Mucosa of descending colon (tissue), 3 donors: ENCODE measurements around the gene TRIM37. TPM values are rescaled to one million over a fixed set of nuclear protein-coding genes. Genes with fewer than 3 reads are reported as not detected.
A peak's percentile ranks its signal among the peaks of the same experiment; 100 is the strongest.
"Not testable (repeated sequence)": the region's sequence is repeated elsewhere in the genome, so short reads cannot be mapped to it uniquely, and the experiment has no call there.

ENCODE experiments used
- ATAC-seq: fragments of 200-7000 bp; cut with Tn5 transposase; one replicate; pipeline ENCODE4 v1.9.1; 2020; ENCODE audit warnings: mild to moderate bottlenecking, moderate library complexity
- DNase-seq, 3 donors: peaks; one replicate each; pipeline ENCODE4 v3.0.0-alpha.2; 2020
- H3K36me3 ChIP-seq: fragments of 200-600 bp; one replicate; pipeline ENCODE4 v1.8.0; 2021; ENCODE audit warnings: low read depth, mild to moderate bottlenecking
- H3K4me1 ChIP-seq: fragments of 200-600 bp; one replicate; pipeline ENCODE4 v1.8.0; 2021; ENCODE audit warnings: low read depth, mild to moderate bottlenecking
- H3K4me3 ChIP-seq: fragments of 200-600 bp; one replicate; pipeline ENCODE4 v1.8.0; 2021; ENCODE audit warnings: mild to moderate bottlenecking
- H3K9me3 ChIP-seq: fragments of 200-600 bp; one replicate; pipeline ENCODE4 v1.8.0; 2021; ENCODE audit warnings: mild to moderate bottlenecking
- intact Hi-C, 2 donors: fragments of 100-400 bp; cut with DNase I in 1 of 2; cut with micrococcal nuclease in 1 of 2; formaldehyde crosslinking; loops; one replicate each; pipeline versions ENCODE4 v1.11.0 to v1.11.1; 2022; cut with DNase I, micrococcal nuclease
- total RNA-seq, 3 donors: library from RNA; stranded (reverse); fragmentation: NEBNext Ultra II Directional in 2 of 3; extraction: Animal tissue kit (Norgen Biotek cat#: 25700) in 2 of 3; gene quantifications; one replicate each; pipeline versions ENCODE4 v1.2.1 to v1.2.4, GENCODE V29; 2021 to 2023
- TF ChIP-seq, protein P1 (sequence below): fragments of 200-600 bp; IDR thresholded peaks from one replicate; pipeline ENCODE4 v1.8.0; 2022; ENCODE audit warnings: antibody characterized with exemption, mild to moderate bottlenecking
- donor health status: DM: no; HTN: no; CAD: no; lungs with moderate emphysema.
- donor health status: DM: no; HTN: no; CAD: no.
- donor health status: DM: no; HTN: yes; CAD: no.

The TRIM37 gene
- total RNA-seq, 3 donors from 2014 or later = 11.4 to 24.6 (median 14.5) TPM

DNA sequence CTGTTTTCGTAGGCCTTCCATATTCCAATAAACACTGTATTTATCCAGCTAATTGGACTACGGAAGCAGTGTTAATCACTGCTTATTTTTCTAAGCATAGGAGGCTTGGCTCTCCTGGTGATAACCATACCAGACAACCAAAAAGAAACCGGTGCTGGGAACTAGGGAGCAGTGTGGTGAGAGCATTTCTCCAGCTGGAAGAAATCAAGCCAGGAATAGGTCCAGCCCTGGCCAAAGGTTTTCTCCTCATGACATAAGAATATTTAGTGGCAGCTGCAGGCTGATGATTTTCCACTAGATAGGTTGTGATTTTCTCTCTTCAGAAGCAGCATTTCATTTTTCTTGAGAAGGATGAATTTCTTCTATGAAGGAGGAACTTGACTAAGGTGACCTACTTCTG, 141.5 kb downstream of the TRIM37 start:
- H3K4me1 ChIP-seq = no peaks in the 10 kb centered on the region
- no peak for DNase-seq
- ATAC-seq = no peak
- TF ChIP-seq, protein P1, sequence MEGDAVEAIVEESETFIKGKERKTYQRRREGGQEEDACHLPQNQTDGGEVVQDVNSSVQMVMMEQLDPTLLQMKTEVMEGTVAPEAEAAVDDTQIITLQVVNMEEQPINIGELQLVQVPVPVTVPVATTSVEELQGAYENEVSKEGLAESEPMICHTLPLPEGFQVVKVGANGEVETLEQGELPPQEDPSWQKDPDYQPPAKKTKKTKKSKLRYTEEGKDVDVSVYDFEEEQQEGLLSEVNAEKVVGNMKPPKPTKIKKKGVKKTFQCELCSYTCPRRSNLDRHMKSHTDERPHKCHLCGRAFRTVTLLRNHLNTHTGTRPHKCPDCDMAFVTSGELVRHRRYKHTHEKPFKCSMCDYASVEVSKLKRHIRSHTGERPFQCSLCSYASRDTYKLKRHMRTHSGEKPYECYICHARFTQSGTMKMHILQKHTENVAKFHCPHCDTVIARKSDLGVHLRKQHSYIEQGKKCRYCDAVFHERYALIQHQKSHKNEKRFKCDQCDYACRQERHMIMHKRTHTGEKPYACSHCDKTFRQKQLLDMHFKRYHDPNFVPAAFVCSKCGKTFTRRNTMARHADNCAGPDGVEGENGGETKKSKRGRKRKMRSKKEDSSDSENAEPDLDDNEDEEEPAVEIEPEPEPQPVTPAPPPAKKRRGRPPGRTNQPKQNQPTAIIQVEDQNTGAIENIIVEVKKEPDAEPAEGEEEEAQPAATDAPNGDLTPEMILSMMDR = no peak
- H3K36me3 ChIP-seq = no peaks in the 10 kb centered on the region
- intact Hi-C loops = no loop called here
- no peak overlapping the region for H3K4me3 ChIP-seq
- no peaks in the 10 kb centered on the region for H3K9me3 ChIP-seq

DNA sequence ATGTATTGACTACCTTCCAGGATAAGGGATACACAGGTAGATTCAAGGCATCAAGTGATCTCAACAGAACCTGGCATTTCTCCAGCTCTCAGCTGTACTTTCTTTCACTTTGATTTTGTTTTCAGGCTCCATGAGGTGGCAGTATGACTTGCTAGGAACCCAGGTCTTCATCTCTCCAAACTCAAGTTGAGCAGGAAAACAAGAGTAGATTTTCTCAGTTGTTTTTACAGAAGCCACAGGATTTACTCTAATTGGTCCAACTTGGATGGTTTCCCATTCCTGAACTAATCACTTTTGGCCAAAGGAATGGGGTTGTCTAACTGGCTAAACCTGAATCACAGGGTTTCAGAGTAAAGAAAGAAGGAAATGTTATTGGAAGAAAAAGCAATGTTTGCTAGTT, 146.6 kb downstream of the TRIM37 start:
- DNase-seq (peak in 1 of 3 donors; percentile 13), ATAC-seq (peak; percentile 25)
- TF ChIP-seq, protein P1 = no peak
- no peaks in the 10 kb centered on the region for H3K36me3 ChIP-seq
- H3K9me3 ChIP-seq = no peaks in the 10 kb centered on the region
- no peak overlapping the region for H3K4me3 ChIP-seq
- intact Hi-C loops = no loop called here
- no peaks in the 10 kb centered on the region for H3K4me1 ChIP-seq

DNA sequence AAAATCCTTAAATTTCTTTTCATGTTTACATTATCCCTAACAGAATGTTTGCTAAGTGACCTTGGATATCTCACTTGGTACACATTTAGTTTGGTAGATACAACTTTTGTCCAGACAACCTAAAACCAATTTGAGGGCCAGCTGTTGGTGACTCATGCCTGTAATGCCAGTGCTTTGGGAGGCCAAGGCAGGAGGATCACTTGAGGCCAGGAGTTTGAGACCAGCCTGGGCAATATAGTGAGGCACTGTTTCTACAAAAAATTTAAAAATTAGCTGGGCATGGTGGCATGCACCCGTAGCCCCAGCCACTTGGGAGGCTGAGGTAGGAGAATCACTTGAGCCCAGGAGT, 149.0 kb downstream of the TRIM37 start:
- H3K9me3 ChIP-seq, DNase-seq, H3K36me3 ChIP-seq, intact Hi-C loops, H3K4me1 ChIP-seq, H3K4me3 ChIP-seq, ATAC-seq: not testable (repeated sequence)

DNA sequence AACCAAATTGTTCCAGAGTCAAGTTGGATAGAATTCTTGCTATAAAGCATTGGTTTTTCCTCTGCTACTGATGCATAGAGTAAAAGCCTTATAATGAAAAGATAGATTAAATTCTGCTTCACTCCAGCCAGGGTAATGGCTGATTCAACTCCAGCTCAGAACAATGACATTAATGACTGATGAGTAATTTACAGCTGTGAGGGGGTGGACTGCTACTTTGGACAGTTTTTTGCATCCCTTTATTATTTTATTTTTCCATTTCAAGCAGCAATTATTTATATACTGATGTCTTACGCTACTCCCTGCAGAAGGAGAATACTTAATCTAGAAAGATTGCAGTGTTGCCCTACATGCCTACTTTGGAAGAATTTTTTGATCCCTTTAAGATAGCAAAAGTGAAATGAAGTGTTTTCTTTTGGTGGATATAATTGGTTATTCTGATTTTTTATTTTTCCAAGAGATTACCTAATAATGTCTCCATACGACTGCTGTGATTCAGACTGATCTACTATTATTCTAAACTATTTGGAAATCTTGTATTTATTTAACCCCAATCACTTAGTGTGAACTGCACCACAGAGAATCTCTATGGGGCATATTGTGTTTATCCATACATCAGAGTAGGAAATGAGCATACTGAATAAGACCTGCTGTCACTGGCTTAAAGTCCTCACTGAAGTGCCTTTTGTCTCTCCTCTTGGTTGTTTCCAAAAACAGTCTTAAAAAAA, 149.5 kb downstream of the TRIM37 start:
- H3K36me3 ChIP-seq = no peaks in the 10 kb centered on the region
- DNase-seq = no peak
- no peak overlapping the region for H3K4me3 ChIP-seq
- H3K9me3 ChIP-seq = no peaks in the 10 kb centered on the region
- TF ChIP-seq, protein P1 = no peak
- H3K4me1 ChIP-seq = no peaks in the 10 kb centered on the region
- ATAC-seq = no peak
- intact Hi-C loops = no loop called here

DNA sequence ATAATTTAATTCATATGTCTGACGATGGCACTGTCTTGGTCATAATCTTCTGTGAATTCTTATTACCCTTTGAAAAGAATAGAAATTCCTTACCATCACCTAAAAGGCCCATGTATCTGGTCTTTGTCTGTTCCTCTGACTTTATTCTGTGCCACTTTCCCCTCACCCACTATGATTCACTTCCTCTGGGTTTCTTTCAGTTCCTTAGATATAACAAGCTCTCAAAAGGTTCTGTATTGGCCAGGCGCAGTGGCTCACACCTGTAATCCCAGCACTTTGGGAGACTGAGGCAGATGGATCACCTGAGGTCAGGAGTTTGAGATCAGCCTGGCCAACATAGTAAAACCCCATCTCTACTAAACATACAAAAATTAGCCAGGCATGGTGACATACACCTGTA, 152.3 kb downstream of the TRIM37 start:
- DNase-seq, intact Hi-C loops, ATAC-seq, H3K36me3 ChIP-seq, H3K4me1 ChIP-seq, H3K4me3 ChIP-seq: not testable (repeated sequence)
- peaks cover 14% of the 10 kb centered on the region for H3K9me3 ChIP-seq

DNA sequence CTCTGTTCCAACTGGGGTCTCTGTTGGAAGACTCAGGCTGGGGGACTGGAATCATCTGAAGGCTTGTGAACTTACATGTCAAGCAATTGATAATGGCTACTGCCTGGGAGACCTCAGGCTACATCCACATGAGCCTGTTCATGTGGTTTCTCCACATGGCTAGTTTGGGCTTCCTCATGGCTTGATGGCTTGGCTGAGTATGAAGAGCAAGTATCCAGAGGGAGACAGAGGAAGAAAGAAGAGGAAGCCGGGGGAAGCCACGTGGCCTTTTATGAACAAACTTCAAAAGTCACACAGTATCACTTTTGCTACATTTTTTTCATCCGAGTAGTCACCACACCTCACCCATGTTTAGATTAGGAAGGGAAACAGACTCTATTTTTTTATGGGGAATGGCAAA, 158.9 kb downstream of the TRIM37 start:
- intact Hi-C loops = no loop called here
- H3K4me1 ChIP-seq = no peaks in the 10 kb centered on the region
- no peak overlapping the region for H3K4me3 ChIP-seq
- peak in 1 of 3 donors; percentile 4 for DNase-seq
- no peak for ATAC-seq
- TF ChIP-seq, protein P1 = no peak
- no peaks in the 10 kb centered on the region for H3K36me3 ChIP-seq
- peaks cover 14% of the 10 kb centered on the region for H3K9me3 ChIP-seq

DNA sequence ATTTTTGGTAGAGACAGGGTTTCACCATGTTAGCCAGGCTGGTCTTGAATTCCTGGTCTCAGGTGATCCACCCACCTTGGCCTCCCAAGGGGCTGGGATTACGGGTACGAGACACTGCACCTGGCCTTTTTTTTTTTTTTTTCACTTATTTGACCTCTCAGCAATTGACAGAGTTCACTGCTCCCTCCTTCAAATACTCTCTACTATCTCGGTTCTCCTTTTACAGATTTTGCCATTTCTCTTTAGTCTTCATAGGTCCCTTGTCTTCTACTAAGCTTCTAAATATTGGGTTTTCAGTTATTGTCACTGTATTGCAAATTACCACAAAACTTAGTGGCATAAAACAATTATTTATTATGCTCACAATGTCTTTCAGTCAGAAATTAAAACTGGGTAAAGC, 159.3 kb downstream of the TRIM37 start:
- Histone ChIP-seq H3K9me3 (peaks cover 14% of the 10 kb centered on the region), H3K4me1 (no peaks in the 10 kb centered on the region), H3K36me3 (no peaks in the 10 kb centered on the region), H3K4me3 (no peak overlapping the region)
- intact Hi-C loops = no loop called here
- DNase-seq (no peak), ATAC-seq (no peak)
- TF ChIP-seq, protein P1 = no peak
